BE2C (cell line): Measurements from ENCODE around the gene GDPD5.

Source experiments
- DNase-seq: peaks from one replicate; pipeline ENCODE4 v3.0.0-alpha.2; 2020
- H3K27me3 ChIP-seq: fragments of 250-450 bp; sonication (Bioruptor Pico); 2 replicates; pipeline ENCODE4 v1.5.1; 2020; ENCODE audit warnings: mild to moderate bottlenecking
- H3K36me3 ChIP-seq: fragments of 250-450 bp; sonication (Bioruptor Pico); 2 replicates; pipeline ENCODE4 v1.5.1; 2020; ENCODE audit warnings: mild to moderate bottlenecking
- H3K4me1 ChIP-seq: fragments of 250-450 bp; sonication (Bioruptor Pico); 2 replicates; pipeline ENCODE4 v1.5.1; 2020
- H3K4me3 ChIP-seq: 2 replicates; pipeline ENCODE4 v1.5.1; 2011; ENCODE audit warnings: low read depth, low read length
- H3K9me3 ChIP-seq: fragments of 250-450 bp; sonication (Bioruptor Pico); 2 replicates; pipeline ENCODE4 v1.5.1; 2020
- CTCF ChIP-seq: IDR thresholded peaks from 2 replicates; pipeline ENCODE4 v1.5.1; 2012; ENCODE audit warnings: mild to moderate bottlenecking, low read depth, low read length

Gene GDPD5

GRCh38 chr11:75560644-75561043, 34.9 kb upstream of the GDPD5 start:
- Histone ChIP-seq H3K27me3 (no peaks in the 10 kb centered on the region), H3K4me3 (no peak overlapping the region), H3K4me1 (peaks cover 10% of the 10 kb centered on the region; the same call in 1 of the 2 replicates), H3K9me3 (no peaks in the 10 kb centered on the region), H3K36me3 (no peaks in the 10 kb centered on the region)
- TF ChIP-seq CTCF, result no peak
- no peak for DNase-seq

GRCh38 chr11:75558939-75559843, 33.5 kb upstream of the GDPD5 start:
- no peaks in the 10 kb centered on the region for H3K36me3 ChIP-seq
- H3K4me3 ChIP-seq, result no peak overlapping the region
- DNase-seq, result no peak
- no peaks in the 10 kb centered on the region for H3K9me3 ChIP-seq
- TF ChIP-seq CTCF, result no peak
- H3K4me1 ChIP-seq, result peaks cover 17% of the 10 kb centered on the region
- no peaks in the 10 kb centered on the region for H3K27me3 ChIP-seq

DNA sequence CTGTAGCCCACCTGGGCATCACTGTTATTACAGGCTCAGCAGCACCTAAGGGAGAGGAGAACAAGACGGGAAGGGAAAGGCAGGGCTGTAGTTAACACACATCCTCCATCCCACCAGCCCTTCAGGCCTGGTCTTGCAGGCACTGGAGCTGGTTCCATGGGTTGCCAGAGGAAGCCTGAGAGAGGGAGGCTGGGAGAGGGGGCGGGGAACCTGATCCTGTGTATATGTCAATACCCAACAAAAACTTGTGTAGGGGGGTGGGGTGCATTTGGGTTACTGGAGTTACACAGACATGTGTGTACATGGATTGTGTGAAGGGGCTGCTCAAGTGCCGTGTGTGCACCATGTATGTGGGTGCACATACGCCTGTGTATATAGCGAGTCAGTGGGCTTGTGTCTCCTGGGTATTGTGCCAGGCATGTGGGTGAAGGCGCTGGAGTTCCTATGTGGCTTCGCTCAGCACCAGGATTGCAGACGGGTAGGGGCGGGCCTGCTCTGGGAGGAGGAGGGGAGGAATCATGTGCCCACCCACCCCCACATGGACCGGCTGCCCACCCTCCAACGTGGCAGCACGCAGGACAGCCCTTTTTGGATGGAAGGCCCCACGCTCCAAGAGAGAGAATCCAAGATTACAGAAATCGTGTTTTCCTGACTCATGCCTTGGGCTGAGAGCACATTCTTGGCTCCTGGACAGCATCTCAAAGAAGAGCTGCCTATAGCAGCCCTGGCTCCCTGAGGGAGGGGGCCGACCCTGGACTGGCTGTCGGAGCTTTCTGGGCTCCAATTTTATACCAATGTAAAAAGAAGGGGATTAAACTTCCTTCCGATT, 32.1 kb upstream of the GDPD5 start:
- H3K27me3 ChIP-seq, result no peaks in the 10 kb centered on the region
- H3K4me3 ChIP-seq, result no peak overlapping the region
- H3K36me3 ChIP-seq, result no peaks in the 10 kb centered on the region
- H3K9me3 ChIP-seq, result no peaks in the 10 kb centered on the region; the same call in 1 of the 2 replicates
- peaks cover 26% of the 10 kb centered on the region for H3K4me1 ChIP-seq
- DNase-seq, result no peak
- no peak for TF ChIP-seq CTCF

GRCh38 chr11:75556275-75556674, 30.5 kb upstream of the GDPD5 start:
- Histone ChIP-seq H3K4me1 (peaks cover 25% of the 10 kb centered on the region), H3K4me3 (no peak overlapping the region), H3K9me3 (no peaks in the 10 kb centered on the region; the same call in 1 of the 2 replicates), H3K27me3 (no peaks in the 10 kb centered on the region), H3K36me3 (no peaks in the 10 kb centered on the region)
- TF ChIP-seq CTCF, result no peak
- no peak for DNase-seq

- peaks cover 25% of the 10 kb centered on the region for H3K4me1 ChIP-seq
- DNase-seq, result no peak
- no peak for TF ChIP-seq CTCF
- no peaks in the 10 kb centered on the region for H3K27me3 ChIP-seq
- H3K4me3 ChIP-seq, result peak overlapping the region; percentile 39
- no peaks in the 10 kb centered on the region for H3K36me3 ChIP-seq
- no peaks in the 10 kb centered on the region; the same call in 1 of the 2 replicates for H3K9me3 ChIP-seq
These were observed 29.5 kb upstream of the GDPD5 start for GRCh38 chr11:75555079-75555811.
